GM12891 (cell line): ENCODE measurements around the gene BPI.

ENCODE experiments used
- POLR2A ChIP-seq: IDR thresholded peaks from 2 replicates; pipeline ENCODE4 v1.6.1; 2011; ENCODE audit warnings: low read depth, low read length, control low read depth
- TAF1 ChIP-seq: IDR thresholded peaks from 2 replicates; pipeline ENCODE4 v1.6.1; 2011; ENCODE audit warnings: low read depth, low read length, control low read depth

GRCh38 chr20:38278763-38279162 is 25.2 kb upstream of the BPI start:
- TF ChIP-seq TAF1 (no peak), POLR2A (no peak)
